H1 (cell line): ENCODE results near the gene TTC23. TPM values are rescaled to one million over a fixed set of nuclear protein-coding genes. Genes with fewer than 3 reads are reported as not detected.

Experiments used
- ASH2L ChIP-seq: fragments of 200-600, 300-600 bp; sonication (generic); IDR thresholded peaks from one replicate; pipeline ENCODE4 v1.7.1; 2017; ENCODE audit warnings: low read length
- BRCA1 ChIP-seq: IDR thresholded peaks from 2 replicates; pipeline ENCODE4 v1.6.1; 2012; ENCODE audit warnings: low read depth, low read length, improper control_type of control experiment
- CBX8 ChIP-seq: fragments of 300-800, 300-1000 bp; sonication (generic); IDR thresholded peaks from 2 replicates; pipeline ENCODE4 v1.7.1; 2016; ENCODE audit warnings: low read depth, low read length, borderline replicate concordance
- CHD2 ChIP-seq: IDR thresholded peaks from 2 replicates; pipeline ENCODE4 v1.6.1; 2012; ENCODE audit warnings: low read length, improper control_type of control experiment
- GABPA ChIP-seq: IDR thresholded peaks from 2 replicates; pipeline ENCODE4 v1.6.1; 2011; ENCODE audit warnings: mild to moderate bottlenecking, low read length, moderate library complexity, borderline replicate concordance; ENCODE audit not compliant: insufficient read depth
- KDM5A ChIP-seq: fragments of 200-600 bp; IDR thresholded peaks from 2 replicates; pipeline ENCODE4 v1.7.1; 2012; ENCODE audit warnings: mild to moderate bottlenecking, low read length, inconsistent platforms, mixed read lengths
- PHF8 ChIP-seq: fragments of 200-600 bp; sonication (generic); conservative IDR thresholded peaks from 2 replicates; pipeline ENCODE4 v1.7.1; 2012; ENCODE audit warnings: low read depth, mild to moderate bottlenecking, inconsistent platforms, low read length, moderate library complexity
- POLR2AphosphoS5 ChIP-seq: IDR thresholded peaks from 2 replicates; pipeline ENCODE4 v1.6.1; 2011; ENCODE audit warnings: low read depth, low read length
- POU5F1 ChIP-seq: IDR thresholded peaks from 2 replicates; pipeline ENCODE4 v1.6.1; 2011; ENCODE audit warnings: low read depth, mild to moderate bottlenecking, low read length, moderate library complexity
- SAP30 ChIP-seq: fragments of 300-600 bp; sonication (generic); IDR thresholded peaks from 2 replicates; pipeline ENCODE4 v1.7.1; 2012; ENCODE audit warnings: low read length, moderate library complexity, mild to moderate bottlenecking, inconsistent platforms; ENCODE audit not compliant: insufficient read depth, insufficient replicate concordance
- polyA plus RNA-seq, 7 experiments: library from polyadenylated mRNA; depleted of rRNA in 3 of 7; stranded (reverse) in 5 of 7; unstranded in 2 of 7; fragments of >200 nt in 5 of 7; fragments of 200-250 nt in 2 of 7; gene quantifications; 1 replicate in 5 of 7; 2 replicates in 1 of 7; 4 replicates in 1 of 7; pipeline versions ENCODE4 v1.2.1 to v1.2.3, GENCODE V29; 2011 to 2013; ENCODE audit warnings: missing spikeins in 2 of 7, mixed read lengths in 2 of 7
- total RNA-seq: library from RNA; stranded (reverse); fragmentation: NEBNext Ultra II Directional; extraction: Animal tissue kit (Norgen Biotek cat#: 25700); gene quantifications from 2 replicates; pipeline ENCODE4 v1.2.1, GENCODE V29; 2021
- TF ChIP-seq, protein P1 (sequence below): fragments of 300-600 bp; sonication (generic); IDR thresholded peaks from 2 replicates; pipeline ENCODE4 v1.7.1; 2012; ENCODE audit warnings: low read length, moderate library complexity, mild to moderate bottlenecking, inconsistent platforms; ENCODE audit not compliant: insufficient replicate concordance
- TF ChIP-seq, protein P2 (sequence below): IDR thresholded peaks from 2 replicates; pipeline ENCODE4 v1.6.1; 2012; ENCODE audit warnings: inconsistent platforms

TTC23 gene
- total and polyA plus RNA-seq, 2 of the 8 experiments (the other 6 are each of a cell fraction or from before 2014, with no cell fraction given) = 4.8 to 23.0 TPM

DNA sequence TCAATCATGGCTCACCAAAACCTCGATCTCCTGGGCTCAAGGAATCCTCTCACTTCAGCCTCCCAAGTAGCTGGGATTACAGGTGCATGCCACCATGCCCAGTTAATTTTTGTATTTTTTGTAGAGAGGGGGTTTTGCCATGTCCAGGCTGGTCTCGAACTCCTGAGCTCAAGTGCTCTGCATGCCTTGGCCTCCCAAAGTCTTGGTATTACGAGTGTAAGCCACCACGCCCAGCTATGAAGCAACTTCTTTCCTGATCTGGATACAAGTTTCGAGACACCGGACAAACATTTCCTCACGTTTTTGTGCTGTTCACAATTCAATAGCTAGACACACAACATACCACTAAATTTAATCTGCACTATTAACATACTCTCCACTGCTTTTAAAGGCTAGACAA lies 147.9 kb downstream of the TTC23 start (continued):
- TF ChIP-seq, protein P1, sequence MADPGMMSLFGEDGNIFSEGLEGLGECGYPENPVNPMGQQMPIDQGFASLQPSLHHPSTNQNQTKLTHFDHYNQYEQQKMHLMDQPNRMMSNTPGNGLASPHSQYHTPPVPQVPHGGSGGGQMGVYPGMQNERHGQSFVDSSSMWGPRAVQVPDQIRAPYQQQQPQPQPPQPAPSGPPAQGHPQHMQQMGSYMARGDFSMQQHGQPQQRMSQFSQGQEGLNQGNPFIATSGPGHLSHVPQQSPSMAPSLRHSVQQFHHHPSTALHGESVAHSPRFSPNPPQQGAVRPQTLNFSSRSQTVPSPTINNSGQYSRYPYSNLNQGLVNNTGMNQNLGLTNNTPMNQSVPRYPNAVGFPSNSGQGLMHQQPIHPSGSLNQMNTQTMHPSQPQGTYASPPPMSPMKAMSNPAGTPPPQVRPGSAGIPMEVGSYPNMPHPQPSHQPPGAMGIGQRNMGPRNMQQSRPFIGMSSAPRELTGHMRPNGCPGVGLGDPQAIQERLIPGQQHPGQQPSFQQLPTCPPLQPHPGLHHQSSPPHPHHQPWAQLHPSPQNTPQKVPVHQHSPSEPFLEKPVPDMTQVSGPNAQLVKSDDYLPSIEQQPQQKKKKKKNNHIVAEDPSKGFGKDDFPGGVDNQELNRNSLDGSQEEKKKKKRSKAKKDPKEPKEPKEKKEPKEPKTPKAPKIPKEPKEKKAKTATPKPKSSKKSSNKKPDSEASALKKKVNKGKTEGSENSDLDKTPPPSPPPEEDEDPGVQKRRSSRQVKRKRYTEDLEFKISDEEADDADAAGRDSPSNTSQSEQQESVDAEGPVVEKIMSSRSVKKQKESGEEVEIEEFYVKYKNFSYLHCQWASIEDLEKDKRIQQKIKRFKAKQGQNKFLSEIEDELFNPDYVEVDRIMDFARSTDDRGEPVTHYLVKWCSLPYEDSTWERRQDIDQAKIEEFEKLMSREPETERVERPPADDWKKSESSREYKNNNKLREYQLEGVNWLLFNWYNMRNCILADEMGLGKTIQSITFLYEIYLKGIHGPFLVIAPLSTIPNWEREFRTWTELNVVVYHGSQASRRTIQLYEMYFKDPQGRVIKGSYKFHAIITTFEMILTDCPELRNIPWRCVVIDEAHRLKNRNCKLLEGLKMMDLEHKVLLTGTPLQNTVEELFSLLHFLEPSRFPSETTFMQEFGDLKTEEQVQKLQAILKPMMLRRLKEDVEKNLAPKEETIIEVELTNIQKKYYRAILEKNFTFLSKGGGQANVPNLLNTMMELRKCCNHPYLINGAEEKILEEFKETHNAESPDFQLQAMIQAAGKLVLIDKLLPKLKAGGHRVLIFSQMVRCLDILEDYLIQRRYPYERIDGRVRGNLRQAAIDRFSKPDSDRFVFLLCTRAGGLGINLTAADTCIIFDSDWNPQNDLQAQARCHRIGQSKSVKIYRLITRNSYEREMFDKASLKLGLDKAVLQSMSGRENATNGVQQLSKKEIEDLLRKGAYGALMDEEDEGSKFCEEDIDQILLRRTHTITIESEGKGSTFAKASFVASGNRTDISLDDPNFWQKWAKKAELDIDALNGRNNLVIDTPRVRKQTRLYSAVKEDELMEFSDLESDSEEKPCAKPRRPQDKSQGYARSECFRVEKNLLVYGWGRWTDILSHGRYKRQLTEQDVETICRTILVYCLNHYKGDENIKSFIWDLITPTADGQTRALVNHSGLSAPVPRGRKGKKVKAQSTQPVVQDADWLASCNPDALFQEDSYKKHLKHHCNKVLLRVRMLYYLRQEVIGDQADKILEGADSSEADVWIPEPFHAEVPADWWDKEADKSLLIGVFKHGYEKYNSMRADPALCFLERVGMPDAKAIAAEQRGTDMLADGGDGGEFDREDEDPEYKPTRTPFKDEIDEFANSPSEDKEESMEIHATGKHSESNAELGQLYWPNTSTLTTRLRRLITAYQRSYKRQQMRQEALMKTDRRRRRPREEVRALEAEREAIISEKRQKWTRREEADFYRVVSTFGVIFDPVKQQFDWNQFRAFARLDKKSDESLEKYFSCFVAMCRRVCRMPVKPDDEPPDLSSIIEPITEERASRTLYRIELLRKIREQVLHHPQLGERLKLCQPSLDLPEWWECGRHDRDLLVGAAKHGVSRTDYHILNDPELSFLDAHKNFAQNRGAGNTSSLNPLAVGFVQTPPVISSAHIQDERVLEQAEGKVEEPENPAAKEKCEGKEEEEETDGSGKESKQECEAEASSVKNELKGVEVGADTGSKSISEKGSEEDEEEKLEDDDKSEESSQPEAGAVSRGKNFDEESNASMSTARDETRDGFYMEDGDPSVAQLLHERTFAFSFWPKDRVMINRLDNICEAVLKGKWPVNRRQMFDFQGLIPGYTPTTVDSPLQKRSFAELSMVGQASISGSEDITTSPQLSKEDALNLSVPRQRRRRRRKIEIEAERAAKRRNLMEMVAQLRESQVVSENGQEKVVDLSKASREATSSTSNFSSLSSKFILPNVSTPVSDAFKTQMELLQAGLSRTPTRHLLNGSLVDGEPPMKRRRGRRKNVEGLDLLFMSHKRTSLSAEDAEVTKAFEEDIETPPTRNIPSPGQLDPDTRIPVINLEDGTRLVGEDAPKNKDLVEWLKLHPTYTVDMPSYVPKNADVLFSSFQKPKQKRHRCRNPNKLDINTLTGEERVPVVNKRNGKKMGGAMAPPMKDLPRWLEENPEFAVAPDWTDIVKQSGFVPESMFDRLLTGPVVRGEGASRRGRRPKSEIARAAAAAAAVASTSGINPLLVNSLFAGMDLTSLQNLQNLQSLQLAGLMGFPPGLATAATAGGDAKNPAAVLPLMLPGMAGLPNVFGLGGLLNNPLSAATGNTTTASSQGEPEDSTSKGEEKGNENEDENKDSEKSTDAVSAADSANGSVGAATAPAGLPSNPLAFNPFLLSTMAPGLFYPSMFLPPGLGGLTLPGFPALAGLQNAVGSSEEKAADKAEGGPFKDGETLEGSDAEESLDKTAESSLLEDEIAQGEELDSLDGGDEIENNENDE = no peak
- TF ChIP-seq KDM5A (no peak), POLR2AphosphoS5 (no peak), SAP30 (no peak), BRCA1 (no peak), ASH2L (no peak), CHD2 (no peak), PHF8 (no peak), CBX8 (no peak), POU5F1 (no peak), GABPA (no peak)
- TF ChIP-seq, protein P2, sequence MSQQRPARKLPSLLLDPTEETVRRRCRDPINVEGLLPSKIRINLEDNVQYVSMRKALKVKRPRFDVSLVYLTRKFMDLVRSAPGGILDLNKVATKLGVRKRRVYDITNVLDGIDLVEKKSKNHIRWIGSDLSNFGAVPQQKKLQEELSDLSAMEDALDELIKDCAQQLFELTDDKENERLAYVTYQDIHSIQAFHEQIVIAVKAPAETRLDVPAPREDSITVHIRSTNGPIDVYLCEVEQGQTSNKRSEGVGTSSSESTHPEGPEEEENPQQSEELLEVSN = no peak
